ENCODE results near the gene STXBP6.

GRCh38 chr14:25052921-25053320 is 3.0 kb upstream of the STXBP6 start:
- TF ChIP-seq CTCF (conservative IDR thresholded peaks at IDR 0.05; ENCODE audit: low read depth in 2 of 2) = no peak
- TF ChIP-seq EZH2phosphoT487 (IDR thresholded peaks at IDR 0.05; ENCODE audit: unreplicated experiment) = no peak
- TF ChIP-seq POLR2AphosphoS5 (IDR thresholded peaks at IDR 0.05; ENCODE audit: low read depth) = no peak
- no peak for TF ChIP-seq CREB1 (CRISPR knock-in tag; IDR thresholded peaks at IDR 0.05; ENCODE audit: low read depth)
- TF ChIP-seq EZH2 (IDR thresholded peaks at IDR 0.05; ENCODE audit: low read depth, unreplicated experiment) = no peak
- no peak for TF ChIP-seq REST (IDR thresholded peaks at IDR 0.05; ENCODE audit: unreplicated experiment)
- TF ChIP-seq ETS1 (IDR thresholded peaks at IDR 0.05) = no peak

Data from GM23338 (cell line).